HL-60 (cell line): ENCODE measurements around the gene TSPOAP1.

Experiments used
- CTCF ChIP-seq: IDR thresholded peaks from one replicate; pipeline ENCODE4 v1.5.1; 2011; ENCODE audit warnings: low read length, control low read depth, inconsistent platforms; ENCODE audit not compliant: insufficient read depth
- GABPA ChIP-seq: IDR thresholded peaks from 2 replicates; pipeline ENCODE4 v1.6.1; 2012; ENCODE audit warnings: low read depth
- REST ChIP-seq: IDR thresholded peaks from 2 replicates; pipeline ENCODE4 v1.6.1; 2012; ENCODE audit warnings: low read depth; ENCODE audit not compliant: insufficient replicate concordance

- TF ChIP-seq CTCF: no peak
- no peak for TF ChIP-seq REST
- no peak for TF ChIP-seq GABPA
These were observed 6.7 kb downstream of the TSPOAP1 start for GRCh38 chr17:58321571-58322525.
